NCI-H2196 (cell line): ENCODE results near the gene TYW1.
"Not testable (repeated sequence)": the region's sequence is repeated elsewhere in the genome, so short reads cannot be mapped to it uniquely, and the experiment has no call there.

ENCODE experiments used
- DNase-seq: peaks from one replicate; lab custom pipeline; 2025; ENCODE audit not compliant: unreplicated experiment; lab: John Stamatoyannopoulos, UW

The TYW1 gene

DNA sequence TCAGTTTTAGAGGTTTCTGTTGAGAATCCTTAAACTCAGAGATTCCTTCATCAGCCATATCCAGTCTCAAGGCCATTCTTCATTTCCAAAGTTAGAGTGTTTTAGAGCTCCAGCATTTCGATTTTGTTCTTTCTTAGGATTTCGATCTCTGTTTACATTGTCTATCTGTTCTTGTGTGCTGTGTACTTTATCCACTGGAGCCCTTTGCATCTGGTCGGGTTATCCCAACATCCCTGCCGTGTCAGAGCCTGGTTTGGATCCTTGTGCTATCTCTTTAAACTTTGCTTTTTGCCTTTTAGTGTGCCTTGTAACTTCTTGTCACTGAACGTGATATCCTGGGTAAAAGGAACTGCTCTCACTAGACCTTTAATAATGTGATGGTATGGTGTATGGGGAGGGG, 131.6 kb downstream of the TYW1 start:
- DNase-seq = not testable (repeated sequence)

DNA sequence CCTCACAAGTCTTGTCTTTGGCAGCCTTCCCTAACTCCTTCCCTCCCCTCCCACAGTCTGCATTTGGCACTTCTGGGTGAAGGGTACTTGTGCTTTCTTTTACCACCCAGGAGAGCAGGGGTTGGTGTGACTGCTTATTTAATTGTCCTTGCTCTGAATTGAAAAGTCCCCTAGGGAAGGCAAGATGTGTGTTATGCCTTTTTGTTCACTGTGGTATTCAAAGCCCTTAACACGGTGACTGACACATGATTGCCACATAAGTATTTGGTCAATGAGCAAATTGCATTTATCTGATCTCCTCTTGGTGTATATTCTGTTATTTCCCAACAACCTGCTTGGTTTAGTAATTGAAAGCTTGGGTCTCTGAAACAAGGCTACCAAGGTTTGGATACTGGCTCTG, 134.1 kb downstream of the TYW1 start:
- not testable (repeated sequence) for DNase-seq

DNA sequence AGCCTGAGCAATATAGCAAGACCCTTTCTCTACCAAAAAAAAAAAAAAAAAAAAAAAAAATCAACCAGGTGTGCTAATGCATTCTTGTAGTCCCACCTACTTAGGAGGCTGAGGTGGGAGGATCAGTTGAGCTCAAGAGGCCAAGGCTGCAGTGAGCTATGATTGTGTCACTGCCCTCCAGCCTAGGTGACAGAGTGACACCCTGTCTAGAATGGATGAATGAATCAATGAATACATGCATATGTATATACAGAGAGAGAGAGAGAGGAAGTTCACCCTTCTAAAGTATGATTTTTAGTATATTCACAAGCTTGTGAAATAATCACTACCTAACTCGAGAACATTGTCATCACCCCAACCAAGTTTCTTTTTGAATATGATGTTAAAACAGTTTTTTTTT, 138.3 kb downstream of the TYW1 start:
- not testable (repeated sequence) for DNase-seq

DNA sequence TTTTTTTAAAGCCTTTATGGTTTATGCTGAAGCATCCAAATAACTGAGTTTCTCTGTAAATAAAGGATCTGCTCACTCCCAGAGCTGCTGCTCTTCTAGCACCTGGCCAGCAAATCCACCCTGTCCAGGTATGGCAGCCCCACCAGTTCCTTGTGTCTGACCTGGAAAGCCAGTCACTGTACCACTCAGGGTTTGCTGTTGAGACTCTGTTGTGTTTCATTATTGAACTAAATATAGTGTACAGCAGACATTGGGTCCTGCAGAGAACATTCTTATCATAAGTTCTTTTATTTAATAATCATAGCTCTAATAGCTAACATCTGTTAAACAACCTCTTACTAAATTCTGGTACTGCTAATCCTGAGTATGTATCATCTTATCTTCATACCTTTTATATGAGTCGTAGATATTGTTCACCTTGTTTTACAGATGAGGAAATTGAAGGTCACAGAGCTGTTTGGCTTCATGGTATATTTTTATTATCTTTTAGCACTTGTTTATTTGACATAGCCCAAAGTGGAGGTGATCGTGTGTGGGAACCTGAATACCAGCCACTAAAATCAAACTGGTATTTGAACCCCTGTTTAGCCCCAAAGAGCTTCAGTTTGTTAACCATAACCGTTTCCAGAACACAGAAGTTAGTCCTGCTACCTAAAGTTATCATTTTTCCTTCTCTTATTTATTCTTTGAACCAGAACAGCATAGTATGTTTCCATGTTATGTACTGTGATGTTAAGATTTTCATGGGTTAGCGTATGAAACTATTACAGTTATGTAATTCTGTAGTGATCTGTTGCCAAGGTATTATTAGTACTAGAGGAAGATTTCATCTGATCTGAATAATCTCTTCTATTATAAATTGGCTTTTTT, 139.2 kb downstream of the TYW1 start:
- DNase-seq = not testable (repeated sequence)

DNA sequence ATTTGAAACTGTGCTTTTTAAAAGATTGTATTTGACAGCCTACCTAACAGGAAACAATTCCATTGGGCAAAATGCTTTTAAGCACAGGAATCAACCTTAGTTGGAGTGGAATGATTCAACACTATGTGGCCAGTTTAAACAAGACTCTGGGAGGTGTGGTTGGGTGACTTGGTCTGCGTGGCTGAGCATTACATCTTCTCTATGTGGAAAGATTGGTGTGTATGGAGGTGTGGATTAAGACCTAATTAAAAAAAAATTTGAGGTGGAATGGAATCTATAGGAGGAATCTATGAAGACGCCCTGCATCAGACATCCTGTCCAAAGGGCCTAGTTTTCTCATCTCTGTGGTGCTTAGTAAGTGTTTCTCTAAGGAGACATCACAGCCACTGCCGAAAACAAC, 140.9 kb downstream of the TYW1 start:
- DNase-seq = not testable (repeated sequence)

DNA sequence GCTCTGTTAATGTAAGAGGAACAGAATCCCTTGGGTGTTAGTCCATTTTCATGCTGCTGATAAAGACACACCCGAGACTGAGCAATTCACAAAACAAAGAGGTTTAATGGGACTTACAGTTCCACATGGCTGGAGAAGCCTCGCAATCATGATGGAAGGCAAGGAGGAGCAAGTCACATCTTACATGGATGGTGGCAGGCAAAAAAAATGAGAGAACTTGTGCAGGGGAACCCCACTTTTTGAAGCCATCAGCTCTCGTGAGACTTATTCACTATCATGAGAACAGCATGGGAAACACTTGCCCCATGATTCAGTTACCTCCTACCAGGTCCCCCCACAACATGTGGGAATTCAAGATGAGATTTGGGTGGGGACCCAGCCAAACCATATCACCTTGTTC, 143.2 kb downstream of the TYW1 start:
- not testable (repeated sequence) for DNase-seq

DNA sequence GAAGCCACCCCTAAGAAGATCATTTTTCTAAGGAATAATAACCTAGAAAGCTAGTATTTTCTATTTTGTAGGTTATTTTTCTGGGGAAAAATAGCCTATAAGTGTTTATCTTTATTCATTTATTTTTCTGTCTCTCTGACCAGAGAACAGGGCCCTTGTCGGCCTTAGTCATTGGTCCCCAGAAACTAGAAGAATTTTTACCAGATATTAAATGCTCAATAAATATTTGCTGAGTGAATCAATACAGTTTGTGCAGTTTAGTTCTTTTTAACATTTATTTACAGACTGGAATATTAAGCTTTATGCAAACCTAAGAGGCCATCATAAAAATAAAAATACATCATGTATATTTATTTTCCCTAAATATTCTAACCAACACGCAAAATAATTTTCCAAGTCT, 144.4 kb downstream of the TYW1 start:
- DNase-seq = not testable (repeated sequence)

DNA sequence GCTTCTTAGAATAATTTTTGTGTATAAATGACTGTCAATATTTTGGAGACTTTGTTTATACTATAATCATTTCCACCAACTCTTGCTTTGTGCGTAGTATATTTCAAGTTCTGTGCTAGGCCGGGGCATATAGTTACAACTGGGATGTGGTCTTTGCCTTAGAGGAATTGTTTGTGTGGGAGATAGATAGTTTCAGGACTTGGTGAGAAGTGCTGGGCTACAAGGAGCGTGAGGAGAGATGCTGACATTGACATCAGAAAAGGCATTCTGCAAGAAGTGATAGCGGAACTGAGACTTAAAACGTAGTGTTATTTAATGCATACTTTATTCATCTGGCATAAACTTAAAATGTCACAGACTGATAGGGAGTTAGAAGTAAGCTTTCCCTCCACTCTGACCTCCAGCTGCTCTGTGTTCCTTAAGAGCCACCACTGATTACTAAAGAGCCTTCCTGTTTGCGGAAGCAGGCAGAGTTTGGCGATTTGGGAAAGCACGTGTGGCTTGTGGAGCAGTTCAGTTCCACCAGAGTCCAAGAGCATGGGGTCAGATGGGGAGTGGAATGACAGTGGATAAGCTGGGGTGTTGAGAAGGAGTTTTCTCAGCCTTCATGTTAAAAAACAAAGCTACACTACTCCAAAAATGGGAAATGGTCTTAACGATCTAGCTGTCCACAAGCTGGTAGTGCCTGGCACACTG, 146.6 kb downstream of the TYW1 start:
- DNase-seq = not testable (repeated sequence)

DNA sequence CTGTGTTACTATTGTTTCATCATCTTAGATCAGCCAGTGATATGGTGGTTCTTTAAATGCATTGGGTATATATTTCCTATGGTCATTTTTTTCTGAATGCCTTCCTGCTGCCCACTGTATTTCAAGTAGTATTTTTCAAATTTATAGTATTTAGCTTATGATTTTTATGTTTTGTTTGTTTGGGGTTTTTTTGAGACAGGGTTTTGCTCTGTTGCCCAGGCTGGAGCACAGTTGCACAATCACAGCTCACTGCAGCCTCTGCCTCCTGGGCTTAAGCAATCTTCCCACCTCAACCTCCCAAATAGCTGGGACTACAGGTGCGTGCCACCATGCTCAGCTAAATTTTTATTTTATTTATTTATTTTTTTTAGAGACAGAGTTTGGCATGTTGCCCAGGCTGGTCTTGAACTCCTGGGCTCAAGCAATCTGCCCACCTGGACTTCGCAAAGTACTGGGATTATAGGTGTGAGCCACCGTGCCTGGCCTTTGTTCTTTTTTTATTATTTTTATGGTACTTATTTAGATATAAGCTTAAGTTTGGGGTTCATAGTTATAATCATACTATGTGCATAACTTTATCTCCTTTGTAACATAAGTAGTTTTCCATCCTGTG, 149.1 kb downstream of the TYW1 start:
- not testable (repeated sequence) for DNase-seq

DNA sequence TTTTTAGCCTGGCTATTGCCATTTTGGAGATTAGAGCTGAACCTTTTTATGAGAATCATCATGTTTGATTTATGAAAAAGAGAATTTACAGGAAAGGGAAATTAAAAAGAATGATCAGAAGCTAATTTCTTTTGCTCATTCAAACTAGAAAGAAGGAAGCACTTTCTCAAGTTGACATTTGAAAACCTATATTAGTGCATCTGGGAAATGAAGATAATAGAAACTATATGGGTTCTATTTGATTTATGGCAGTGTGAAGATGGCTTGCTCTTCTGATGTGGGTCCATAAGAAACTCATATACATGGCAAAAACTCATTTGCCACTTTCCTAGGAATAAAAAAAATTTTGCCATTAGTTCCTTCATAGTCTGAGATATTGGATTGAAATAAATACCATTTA, 152.5 kb downstream of the TYW1 start:
- DNase-seq = not testable (repeated sequence)

DNA sequence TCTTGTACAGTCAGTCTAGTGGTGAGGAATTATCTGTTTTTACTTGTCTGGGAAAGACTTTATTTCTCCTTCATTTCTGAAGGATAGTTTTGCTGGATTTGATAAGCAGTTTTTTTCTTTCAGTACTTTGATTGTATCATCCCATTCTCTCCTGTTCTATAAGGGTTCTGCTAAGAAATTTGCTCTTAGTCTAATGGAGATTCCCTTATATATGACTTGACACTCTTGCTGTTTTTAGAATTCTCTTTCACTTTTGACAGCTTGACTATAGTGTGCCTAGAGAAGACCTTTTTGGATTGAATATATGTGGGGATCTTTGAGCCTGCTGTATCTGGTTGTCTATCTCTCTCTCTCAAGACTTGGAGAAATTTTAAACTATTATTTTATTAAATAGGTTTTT, 157.7 kb downstream of the TYW1 start:
- DNase-seq = not testable (repeated sequence)

DNA sequence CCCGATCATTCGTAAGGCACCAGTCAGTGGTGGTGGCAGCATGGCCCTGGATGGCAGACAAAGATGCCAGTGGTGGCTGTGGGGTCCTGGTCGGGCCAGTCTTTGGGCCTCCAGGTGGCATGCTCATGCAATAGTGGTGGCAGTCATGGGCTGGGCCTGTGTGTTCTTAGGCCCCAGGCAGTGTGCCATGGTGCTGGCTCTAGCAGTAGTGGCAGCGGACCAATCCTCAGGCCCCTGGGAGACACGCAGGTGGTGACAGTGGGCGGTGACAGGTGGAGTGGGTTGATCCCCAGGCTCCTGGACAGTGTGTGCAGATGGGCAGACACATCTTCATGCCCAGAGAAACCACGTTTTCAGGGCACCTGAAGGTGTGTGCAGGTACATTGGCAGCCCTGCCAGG, 159.4 kb downstream of the TYW1 start:
- DNase-seq = not testable (repeated sequence)

DNA sequence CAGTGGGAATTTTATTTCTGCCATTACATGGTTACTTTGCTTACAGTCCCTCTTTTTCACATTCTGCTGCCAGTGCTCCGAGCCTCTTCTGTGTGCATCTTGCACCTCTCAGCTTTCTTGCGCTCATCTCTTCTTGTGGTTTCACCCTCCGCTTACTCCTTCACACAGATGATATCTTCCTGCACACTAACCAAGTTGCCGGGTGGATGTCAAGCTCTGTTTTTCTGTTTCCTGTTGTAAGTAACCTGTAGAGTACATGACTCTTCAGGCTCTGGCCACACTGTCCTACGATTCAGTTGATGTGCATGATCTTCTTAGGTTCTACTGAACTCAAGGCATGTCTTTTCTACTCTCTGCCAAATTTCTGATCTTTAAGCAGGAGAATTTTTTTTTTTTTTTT, 166.7 kb downstream of the TYW1 start:
- DNase-seq = not testable (repeated sequence)

DNA sequence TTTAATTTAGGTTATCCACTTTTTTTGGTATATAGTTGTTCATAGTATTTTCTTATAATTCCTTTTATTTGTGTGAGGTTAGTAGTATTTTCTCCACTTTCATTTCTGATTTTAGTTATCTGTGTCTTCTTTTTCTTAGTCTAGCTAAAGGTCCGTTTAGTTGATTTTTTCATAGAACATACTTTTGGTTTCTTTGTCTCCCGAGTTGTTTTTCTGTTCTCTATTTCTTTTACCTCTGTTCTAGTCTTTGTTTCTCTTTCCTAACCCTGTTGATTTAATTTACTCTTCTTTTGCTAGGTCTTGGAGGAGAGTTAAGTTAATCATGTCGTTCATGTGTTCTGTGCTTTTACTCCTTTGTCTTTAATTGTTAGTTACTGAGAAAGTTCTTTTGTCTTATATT, 174.5 kb downstream of the TYW1 start:
- not testable (repeated sequence) for DNase-seq

DNA sequence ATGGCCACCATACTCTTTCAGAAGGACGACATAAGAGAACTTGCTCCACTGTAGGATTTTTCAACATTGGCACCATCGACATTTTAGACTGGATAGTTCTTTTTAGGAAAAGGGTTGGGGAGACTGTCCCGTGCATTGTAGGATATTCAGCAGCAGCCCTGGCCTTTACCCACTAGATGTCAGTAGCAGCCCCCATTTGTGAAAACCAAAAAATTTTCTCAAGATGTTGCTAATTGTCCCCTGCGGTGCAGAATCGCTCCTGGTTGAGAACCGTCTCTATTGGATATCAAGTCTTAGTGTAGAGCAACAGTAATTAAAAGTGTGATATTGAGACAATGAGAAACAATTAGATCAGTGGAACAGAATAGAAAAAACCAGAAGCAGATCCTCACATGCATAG, 180.1 kb downstream of the TYW1 start:
- DNase-seq = not testable (repeated sequence)

DNA sequence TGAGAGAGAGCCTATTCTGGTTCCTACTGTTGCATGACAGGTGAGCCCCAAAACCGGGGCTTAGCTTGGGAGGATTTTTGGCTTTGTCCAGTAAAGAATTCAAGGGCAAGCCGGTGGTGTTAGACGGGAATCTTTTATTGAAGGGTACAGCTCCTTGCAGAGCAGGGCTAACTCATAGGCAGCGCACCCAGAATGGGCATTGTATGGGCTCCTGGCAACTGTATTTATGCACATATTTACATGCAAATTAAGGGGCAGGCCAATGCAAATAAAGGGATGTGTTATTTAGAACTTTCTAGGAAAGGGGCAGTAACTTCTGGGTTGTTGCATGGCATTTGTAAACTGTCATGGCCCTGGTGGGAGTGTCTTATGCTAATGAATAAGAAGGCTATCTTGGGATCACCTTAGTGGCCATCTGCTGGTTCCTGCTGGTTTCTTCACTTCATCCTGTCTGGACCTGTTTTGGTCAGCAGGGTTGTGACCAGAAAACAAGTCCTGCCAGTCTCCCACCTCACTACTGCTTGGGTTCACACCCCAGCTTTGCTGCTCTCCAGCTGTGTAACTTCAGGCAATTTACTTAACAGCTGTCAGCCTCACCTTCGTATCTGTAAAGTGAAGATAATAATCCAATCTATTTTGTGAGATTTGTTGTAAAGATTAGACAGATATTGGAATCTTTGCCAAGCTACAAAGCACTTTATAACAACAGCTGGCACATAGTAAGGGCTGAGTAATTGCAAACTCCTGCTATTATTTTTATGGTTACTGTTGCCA, 182.5 kb downstream of the TYW1 start:
- DNase-seq = peak; percentile 45

DNA sequence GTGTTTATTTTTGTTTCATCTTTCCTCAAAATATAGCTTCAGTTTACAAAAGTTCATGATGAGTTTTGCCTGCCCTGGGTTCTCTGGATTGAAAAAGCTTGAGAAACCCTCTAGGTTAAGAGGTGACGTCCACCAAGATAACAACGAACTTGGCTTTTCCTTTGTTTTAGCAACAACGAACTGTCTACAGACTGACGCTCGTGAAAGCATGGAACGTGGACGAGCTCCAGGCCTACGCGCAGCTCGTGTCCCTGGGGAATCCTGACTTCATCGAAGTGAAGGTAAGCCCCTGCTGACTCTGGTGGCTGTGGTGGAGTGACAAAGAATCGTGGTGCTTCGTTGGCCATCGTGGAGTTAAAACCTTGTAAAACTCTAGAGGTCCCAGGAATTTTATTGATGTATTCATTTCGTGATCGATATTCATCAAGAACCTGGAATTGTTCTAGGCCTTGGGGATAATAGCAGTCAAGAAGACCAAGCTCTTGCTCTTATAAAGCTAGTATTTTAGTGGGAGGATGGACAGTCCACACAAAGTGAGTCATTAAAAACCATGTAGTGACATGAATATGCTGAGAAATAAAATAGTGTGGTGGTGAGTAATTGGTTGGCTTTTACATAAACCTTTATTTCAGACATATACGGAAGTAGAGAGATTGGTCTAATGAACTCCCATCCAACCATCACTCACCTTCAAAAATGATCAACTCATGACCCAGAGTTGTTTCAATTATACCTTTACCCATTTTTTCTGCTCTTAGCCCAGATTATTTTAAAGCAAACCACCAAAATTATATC, 186.5 kb downstream of the TYW1 start:
- DNase-seq = not testable (repeated sequence)

DNA sequence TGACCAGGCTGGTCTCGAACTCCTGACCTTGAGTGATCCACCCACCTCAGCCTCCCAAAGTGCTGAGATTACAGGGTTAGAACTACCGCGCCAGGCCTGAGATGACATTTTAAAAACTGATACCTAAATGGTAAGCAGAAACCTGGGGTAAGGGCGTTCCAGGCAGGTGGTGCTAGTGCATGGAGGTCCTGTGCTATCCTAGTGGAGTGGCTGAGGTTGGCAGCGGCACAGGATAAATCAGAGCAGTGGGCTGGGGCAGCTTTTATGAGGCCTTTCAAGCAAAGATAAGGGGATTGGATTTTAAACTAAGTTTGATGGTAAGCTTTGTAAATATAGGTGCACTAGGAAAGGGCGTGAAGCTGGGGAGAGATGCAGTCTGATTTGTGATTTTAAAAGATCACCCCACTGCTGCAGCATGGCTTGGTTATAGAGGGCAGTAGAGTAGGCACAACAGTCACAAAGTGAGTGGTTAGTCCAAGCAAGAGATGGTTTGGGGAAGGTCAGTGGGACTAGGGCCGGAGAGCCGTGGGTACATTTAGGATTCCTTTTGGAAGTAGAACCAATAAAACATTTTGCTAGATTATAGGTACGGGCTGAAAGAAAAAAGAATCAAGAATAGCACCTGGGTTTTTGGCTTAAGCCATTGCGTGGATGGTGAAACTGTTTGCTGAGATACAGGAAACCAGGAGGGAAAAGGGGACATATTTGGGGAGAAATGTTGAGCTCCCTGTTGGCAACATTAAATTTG, 188.5 kb downstream of the TYW1 start:
- not testable (repeated sequence) for DNase-seq

DNA sequence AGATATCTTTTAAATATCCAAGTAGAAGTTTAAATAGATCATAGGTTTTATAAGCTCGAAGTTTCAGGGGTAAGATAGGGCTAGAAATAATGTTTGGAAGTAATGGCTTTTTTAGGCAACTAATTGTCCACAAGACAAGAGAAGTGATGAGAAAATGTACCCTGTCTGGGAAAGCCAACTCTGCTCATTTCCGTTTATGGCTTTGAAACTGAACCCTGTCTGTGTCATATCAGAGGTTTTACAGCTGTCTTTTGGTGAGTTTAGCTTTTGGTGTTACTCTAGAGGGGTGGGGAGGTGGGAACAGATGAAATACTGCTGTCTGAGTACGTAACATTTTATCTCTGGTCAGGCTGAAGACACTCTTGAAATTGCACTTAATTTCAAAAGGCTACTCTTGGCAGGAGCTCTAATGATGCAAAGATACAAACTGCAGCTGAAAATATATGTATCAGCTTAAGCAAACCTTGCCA, 189.1 kb downstream of the TYW1 start:
- DNase-seq = not testable (repeated sequence)
